Keratinocyte (primary cell): ENCODE data around the gene MCCD1.

Experiments
- CTCF ChIP-seq, 3 experiments: IDR thresholded peaks in 1 of 3; conservative IDR thresholded peaks in 1 of 3; optimal IDR thresholded peaks in 1 of 3; 2 replicates in 2 of 3; 3 replicates in 1 of 3; pipeline versions ENCODE3 to v1.5.1; 2011; ENCODE audit warnings: low read length in 3 of 3, mild to moderate bottlenecking in 3 of 3, moderate library complexity in 2 of 3, control low read depth in 1 of 3, inconsistent platforms in 1 of 3; ENCODE audit not compliant: insufficient read depth in 2 of 3; ENCODE audit errors: extremely low read depth in 1 of 3
- EZH2 ChIP-seq: IDR thresholded peaks from one replicate; pipeline ENCODE4 v1.6.1; 2012; ENCODE audit warnings: inconsistent platforms, mild to moderate bottlenecking, low read length, moderate library complexity

GRCh38 chr6:31525553-31525931, 3.2 kb upstream of the MCCD1 start:
- TF ChIP-seq CTCF (optimal IDR thresholded peaks at IDR 0.05 in 1 of 3, IDR thresholded peaks at IDR 0.05 in 1 of 3, conservative IDR thresholded peaks at IDR 0.05 in 1 of 3; ENCODE audit: extremely low read depth in 1 of 3, insufficient read depth in 2 of 3, low read length in 3 of 3) (no peak), EZH2 (no peak)
